ENCODE data around the gene MIA. TPM values are rescaled to one million over a fixed set of nuclear protein-coding genes. Genes with fewer than 3 reads are reported as not detected.
"Not testable (repeated sequence)": the region's sequence is repeated elsewhere in the genome, so short reads cannot be mapped to it uniquely, and the experiment has no call there.

The MIA gene
- total RNA-seq, 1 experiment from 2014 or later, result not detected

DNA sequence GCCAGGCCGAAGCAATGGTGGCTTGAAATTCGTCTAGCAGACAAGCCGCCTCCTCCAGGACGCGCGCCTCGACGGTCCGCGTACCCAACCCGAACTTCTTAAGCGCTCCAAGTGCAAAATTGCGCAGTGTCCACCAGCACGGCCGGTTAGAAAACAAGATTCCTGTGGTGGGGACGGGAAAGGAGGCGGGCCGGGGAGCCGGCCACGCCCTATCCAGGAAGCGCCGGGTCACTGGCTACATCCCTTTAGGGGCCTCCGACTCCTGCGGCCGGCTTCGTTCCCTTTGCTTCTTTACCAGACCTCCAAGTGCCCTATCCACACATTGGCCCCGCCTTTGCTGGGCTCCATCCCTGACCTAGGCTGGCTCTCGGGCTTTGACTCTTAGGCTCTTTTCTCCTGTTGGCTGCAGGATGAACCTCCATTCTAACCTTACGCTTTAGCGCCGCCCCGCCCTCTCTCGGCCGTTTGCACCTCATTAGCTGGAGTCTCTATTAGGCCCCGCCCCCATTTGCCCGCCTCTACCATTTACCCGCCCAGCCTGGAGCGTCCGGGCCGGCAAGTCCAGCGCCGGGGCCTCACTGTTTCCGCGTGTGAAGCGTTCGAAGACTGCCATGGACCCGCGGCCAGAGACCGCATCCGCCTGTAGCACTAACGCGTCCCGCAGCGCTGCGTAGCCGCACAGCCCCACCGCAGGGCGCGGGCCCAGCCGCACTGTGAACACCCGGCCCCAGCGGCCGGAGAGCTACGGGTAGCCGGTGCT, 35.5 kb downstream of the MIA start:
- not testable (repeated sequence) for H3K9me3 ChIP-seq (ENCODE audit: control insufficient read depth, low read depth, low read length); H4K5ac ChIP-seq (ENCODE audit: insufficient read length, low read depth, low read length); H2BK120ac ChIP-seq (ENCODE audit: low read depth, low read length, poor library complexity, severe bottlenecking); H4K91ac ChIP-seq (ENCODE audit: insufficient read length, low read depth, low read length); H3K18ac ChIP-seq (ENCODE audit: insufficient read length, low read depth, low read length); H3K79me1 ChIP-seq (ENCODE audit: insufficient read depth, low read depth, low read length, poor library complexity, severe bottlenecking); H2BK20ac ChIP-seq (ENCODE audit: low read depth, low read length, poor library complexity, severe bottlenecking); H2BK15ac ChIP-seq (ENCODE audit: low read depth, low read length); H2BK12ac ChIP-seq (ENCODE audit: insufficient read length, low read depth, low read length); H3K4me1 ChIP-seq (ENCODE audit: insufficient read depth, low read length); H3K27me3 ChIP-seq (ENCODE audit: insufficient read depth, low read length); H2BK5ac ChIP-seq (ENCODE audit: insufficient read length, low read length); H3T11ph ChIP-seq (ENCODE audit: low read length); H3K9me3 Mint-ChIP-seq; H4K8ac ChIP-seq (replicated peaks; ENCODE audit: insufficient read length, low read depth, low read length); H3K23ac ChIP-seq (ENCODE audit: insufficient read length, low read depth, low read length); H4K20me1 ChIP-seq (ENCODE audit: control insufficient read depth, insufficient read depth, insufficient read length); H2AK5ac ChIP-seq (ENCODE audit: insufficient read length, low read length); H3K56ac ChIP-seq (ENCODE audit: insufficient read length, low read depth, low read length); H3K9ac ChIP-seq (ENCODE audit: extremely low read depth, insufficient read length, low read length); H3K79me2 ChIP-seq (ENCODE audit: insufficient read depth, low read length); H2AFZ ChIP-seq (ENCODE audit: low read length); H3K4ac ChIP-seq (ENCODE audit: low read depth, low read length); H3K27ac ChIP-seq (ENCODE audit: insufficient read length, low read depth, low read length)
- Mint-ChIP-seq H3K27ac (peak overlapping the region; percentile 98 to 99 (median 99); a peak in 6 of 7 replicates), H3K27me3 (ENCODE audit: low read depth) (peaks cover 39% of the 10 kb centered on the region), H3K4me1 (peaks cover 43 to 50% of the 10 kb centered on the region in 2 experiments), H3K4me3 (peak overlapping the region; percentile 81 to 91), H3K36me3 (ENCODE audit: insufficient read depth in 1 of 3, low read depth in 3 of 3) (peaks cover 11 to 29% (median 17%) of the 10 kb centered on the region in 3 experiments; a peak in 6 of 7 replicates)
- peaks cover 12% of the 10 kb centered on the region for H3K23me2 ChIP-seq (ENCODE audit: insufficient read length, low read depth, low read length, poor library complexity, severe bottlenecking)
- WGBS (ENCODE audit: extremely low coverage, insufficient read length, low lambda C conversion rate), result no CpG with 5 or more reads among the region's 65 CpGs
- TF ChIP-seq, protein P1, sequence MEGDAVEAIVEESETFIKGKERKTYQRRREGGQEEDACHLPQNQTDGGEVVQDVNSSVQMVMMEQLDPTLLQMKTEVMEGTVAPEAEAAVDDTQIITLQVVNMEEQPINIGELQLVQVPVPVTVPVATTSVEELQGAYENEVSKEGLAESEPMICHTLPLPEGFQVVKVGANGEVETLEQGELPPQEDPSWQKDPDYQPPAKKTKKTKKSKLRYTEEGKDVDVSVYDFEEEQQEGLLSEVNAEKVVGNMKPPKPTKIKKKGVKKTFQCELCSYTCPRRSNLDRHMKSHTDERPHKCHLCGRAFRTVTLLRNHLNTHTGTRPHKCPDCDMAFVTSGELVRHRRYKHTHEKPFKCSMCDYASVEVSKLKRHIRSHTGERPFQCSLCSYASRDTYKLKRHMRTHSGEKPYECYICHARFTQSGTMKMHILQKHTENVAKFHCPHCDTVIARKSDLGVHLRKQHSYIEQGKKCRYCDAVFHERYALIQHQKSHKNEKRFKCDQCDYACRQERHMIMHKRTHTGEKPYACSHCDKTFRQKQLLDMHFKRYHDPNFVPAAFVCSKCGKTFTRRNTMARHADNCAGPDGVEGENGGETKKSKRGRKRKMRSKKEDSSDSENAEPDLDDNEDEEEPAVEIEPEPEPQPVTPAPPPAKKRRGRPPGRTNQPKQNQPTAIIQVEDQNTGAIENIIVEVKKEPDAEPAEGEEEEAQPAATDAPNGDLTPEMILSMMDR (conservative IDR thresholded peaks at IDR 0.05), result 0 out of 3 replicates have a peak, but pooled peaks have one; percentile 11
- H3K14ac ChIP-seq (ENCODE audit: insufficient read depth, low read length), result 0 out of 2 replicates have a peak overlapping the region, but pooled peaks have one; percentile 54
- peak overlapping the region; percentile 60 for H3K4me2 ChIP-seq (ENCODE audit: insufficient read depth, insufficient read length, low read length)
- DNase-seq, result peak; percentile 89
